GM23338 (cell line): ENCODE results near the gene CALY. TPM values are rescaled to one million over a fixed set of nuclear protein-coding genes. Genes with fewer than 3 reads are reported as not detected.

Experiments used
- ATAC-seq: fragments of 200-7000 bp; cut with Tn5 transposase; 3 replicates; pipeline ENCODE4 v1.9.1; 2020
- DNase-seq: peaks from one replicate; pipeline ENCODE4 v3.0.0-alpha.2; 2015; ENCODE audit warnings: low spot score
- H2AFZ ChIP-seq: fragments of 200-600 bp; sonication (generic); 2 replicates; pipeline ENCODE4 v1.8.0; 2016; ENCODE audit warnings: antibody characterized with exemption, mild to moderate bottlenecking, moderate library complexity
- H3F3A ChIP-seq: fragments of 200-600 bp; sonication (generic); replicated peaks from 2 replicates; pipeline ENCODE4 v1.8.0; 2017; ENCODE audit warnings: antibody characterized with exemption, mixed run types, low read depth
- H3K27ac ChIP-seq: fragments of 200-600 bp; sonication (generic); 2 replicates; pipeline ENCODE4 v1.6.1; 2016; ENCODE audit warnings: low read depth
- H3K27me3 ChIP-seq: fragments of 200-600 bp; sonication (generic); 2 replicates; pipeline ENCODE4 v1.8.0; 2016; ENCODE audit warnings: mild to moderate bottlenecking, mixed run types, moderate library complexity; ENCODE audit not compliant: insufficient read depth
- H3K36me3 ChIP-seq: fragments of 200-600 bp; sonication (generic); 2 replicates; pipeline ENCODE4 v1.8.0; 2016; ENCODE audit warnings: mild to moderate bottlenecking; ENCODE audit not compliant: insufficient read depth
- H3K4me1 ChIP-seq: fragments of 200-600 bp; sonication (generic); 2 replicates; pipeline ENCODE4 v1.8.0; 2016; ENCODE audit warnings: mild to moderate bottlenecking, moderate library complexity; ENCODE audit not compliant: insufficient read depth
- H3K4me2 ChIP-seq: fragments of 200-600 bp; sonication (generic); 2 replicates; pipeline ENCODE4 v1.7.1; 2017; ENCODE audit warnings: mixed run types
- H3K4me3 ChIP-seq: fragments of 200-600 bp; sonication (generic); 2 replicates; pipeline ENCODE4 v1.6.1; 2016; ENCODE audit warnings: mixed run types
- H3K79me2 ChIP-seq: fragments of 200-600 bp; sonication (generic); replicated peaks from 2 replicates; pipeline ENCODE4 v1.8.0; 2017; ENCODE audit warnings: mild to moderate bottlenecking; ENCODE audit not compliant: insufficient read depth
- H3K9me2 ChIP-seq: fragments of 200-600 bp; sonication (generic); 2 replicates; pipeline ENCODE4 v1.8.0; 2017; ENCODE audit not compliant: insufficient read depth
- H4K20me1 ChIP-seq: fragments of 200-600 bp; sonication (generic); replicated peaks from 2 replicates; pipeline ENCODE4 v1.8.0; 2017; ENCODE audit warnings: mild to moderate bottlenecking; ENCODE audit not compliant: insufficient read depth
- H3K27ac Mint-ChIP-seq: 2 replicates; pipeline ENCODE4 v1.8.0; 2020; ENCODE audit warnings: inconsistent platforms, mild to moderate bottlenecking, moderate library complexity, mixed read lengths
- H3K27me3 Mint-ChIP-seq: 3 replicates; pipeline ENCODE4 v1.8.0; 2022; ENCODE audit warnings: low read depth, mild to moderate bottlenecking, moderate library complexity, mixed read lengths, inconsistent platforms; ENCODE audit not compliant: insufficient read depth, poor library complexity
- H3K36me3 Mint-ChIP-seq: 3 replicates; pipeline ENCODE4 v1.8.0; 2021; ENCODE audit warnings: low read depth, mild to moderate bottlenecking, inconsistent platforms, moderate library complexity, mixed read lengths
- H3K4me1 Mint-ChIP-seq: 3 replicates; pipeline ENCODE4 v1.8.0; 2020; ENCODE audit warnings: mild to moderate bottlenecking, inconsistent platforms, mixed read lengths
- H3K4me3 Mint-ChIP-seq: 3 replicates; pipeline ENCODE4 v1.8.0; 2021; ENCODE audit warnings: moderate library complexity, mild to moderate bottlenecking, inconsistent platforms, mixed read lengths
- H3K9me3 Mint-ChIP-seq: 3 replicates; pipeline ENCODE4 v1.8.0; 2020; ENCODE audit warnings: moderate library complexity, mild to moderate bottlenecking, inconsistent platforms, mixed read lengths
- CREB1 ChIP-seq: fragments of 250-450 bp; sonication (Bioruptor Pico); IDR thresholded peaks from 2 replicates; pipeline ENCODE4 v1.5.0; 2020; ENCODE audit warnings: low read depth, mild to moderate bottlenecking, moderate library complexity
- CTCF ChIP-seq, 2 experiments: fragments of 200-600 bp in 1 of 2; sonication (generic) in 1 of 2; conservative IDR thresholded peaks; 2 replicates each; pipeline versions ENCODE4 v1.5.1 to v1.6.1; 2016 to 2017; ENCODE audit warnings: antibody characterized with exemption in 2 of 2, low read depth in 2 of 2, mild to moderate bottlenecking in 2 of 2, moderate library complexity in 1 of 2
- ETS1 ChIP-seq: IDR thresholded peaks from 2 replicates; pipeline ENCODE4 v1.6.1; 2016; ENCODE audit warnings: antibody characterized with exemption
- JUNB ChIP-seq: IDR thresholded peaks from one replicate; pipeline ENCODE4 v1.6.1; 2016; ENCODE audit warnings: antibody characterized with exemption; ENCODE audit not compliant: unreplicated experiment
- ZNF114 ChIP-seq: fragments of 250-450 bp; sonication (Bioruptor Pico); IDR thresholded peaks from 2 replicates; pipeline ENCODE4 v1.5.0; 2020; ENCODE audit warnings: mild to moderate bottlenecking, moderate library complexity
- ZNF331 ChIP-seq: fragments of 250-450 bp; sonication (Bioruptor Pico); IDR thresholded peaks from 2 replicates; pipeline ENCODE4 v1.5.0; 2020; ENCODE audit warnings: low read depth, mild to moderate bottlenecking, moderate library complexity
- ZNF462 ChIP-seq: fragments of 250-450 bp; sonication (Bioruptor Pico); IDR thresholded peaks from 2 replicates; pipeline ENCODE4 v1.5.0; 2020; ENCODE audit warnings: mild to moderate bottlenecking, moderate library complexity
- polyA plus RNA-seq: library from polyadenylated mRNA; unstranded; fragments of >200 nt; fragmentation: Nextera tagmentation; extraction: Ambion mirVana; gene quantifications from 2 replicates; pipeline ENCODE4 v1.2.1, GENCODE V29; 2016
- total RNA-seq: library from RNA; depleted of rRNA; stranded (reverse); fragments of >200 nt; shearing (Covaris generic); gene quantifications from 2 replicates; pipeline ENCODE4 v1.2.3, GENCODE V29; 2014

The CALY gene
- total and polyA plus RNA-seq, 2 experiments from 2014 or later: 1.0 to 8.0 TPM

GRCh38 chr10:133355991-133356390, 19.3 kb upstream of the CALY start (continued):
- TF ChIP-seq CTCF (conservative IDR thresholded peaks at IDR 0.05; ENCODE audit: low read depth in 2 of 2) (no peak), JUNB (no peak)

GRCh38 chr10:133355266-133355665, 18.6 kb upstream of the CALY start:
- no peak overlapping the region for H3K4me3 ChIP-seq
- 0 out of 2 replicates have a peak, but pooled peaks cover 3% of the 10 kb centered on the region for H3F3A ChIP-seq
- Mint-ChIP-seq H3K27ac (no peak overlapping the region), H3K4me3 (no peak overlapping the region), H3K4me1 (no peaks in the 10 kb centered on the region; the same call in 2 of the 3 replicates), H3K27me3 (peaks cover 18% of the 10 kb centered on the region), H3K36me3 (no peaks in the 10 kb centered on the region), H3K9me3 (no peaks in the 10 kb centered on the region)
- H3K4me1 ChIP-seq: no peaks in the 10 kb centered on the region
- ATAC-seq: no peak
- TF ChIP-seq ZNF114 (CRISPR knock-in tag): no peak
- H3K79me2 ChIP-seq: 0 out of 2 replicates have a peak, but pooled peaks cover 4% of the 10 kb centered on the region
- H3K9me2 ChIP-seq: no peaks in the 10 kb centered on the region
- H3K27me3 ChIP-seq: peaks cover 6% of the 10 kb centered on the region; the same call in 1 of the 2 replicates
- DNase-seq: no peak
- no peaks in the 10 kb centered on the region for H3K36me3 ChIP-seq
- no peak overlapping the region for H2AFZ ChIP-seq
- no peak overlapping the region for H3K4me2 ChIP-seq
- H3K27ac ChIP-seq: no peak overlapping the region
- no peaks in the 10 kb centered on the region; the same call in 1 of the 2 replicates for H4K20me1 ChIP-seq

- Histone ChIP-seq H3K4me1 (no peaks in the 10 kb centered on the region), H3K4me3 (no peak overlapping the region), H3F3A (0 out of 2 replicates have a peak, but pooled peaks cover 3% of the 10 kb centered on the region), H3K36me3 (no peaks in the 10 kb centered on the region), H4K20me1 (no peaks in the 10 kb centered on the region; the same call in 1 of the 2 replicates), H3K9me2 (no peaks in the 10 kb centered on the region), H3K79me2 (0 out of 2 replicates have a peak, but pooled peaks cover 4% of the 10 kb centered on the region), H2AFZ (no peak overlapping the region), H3K27me3 (peaks cover under 1% of the 10 kb centered on the region; the same call in 1 of the 2 replicates), H3K27ac (no peak overlapping the region), H3K4me2 (no peak overlapping the region)
- H3K27ac Mint-ChIP-seq: no peak overlapping the region
- TF ChIP-seq ZNF114 (CRISPR knock-in tag) (no peak), ZNF331 (CRISPR knock-in tag) (no peak), ZNF462 (no peak), JUNB (no peak), ETS1 (no peak), CREB1 (no peak), CTCF (conservative IDR thresholded peaks at IDR 0.05; ENCODE audit: low read depth in 2 of 2) (no peak)
- no peaks in the 10 kb centered on the region; the same call in 2 of the 3 replicates for H3K4me1 Mint-ChIP-seq
- H3K9me3 Mint-ChIP-seq: no peaks in the 10 kb centered on the region
- peaks cover 18% of the 10 kb centered on the region for H3K27me3 Mint-ChIP-seq
- H3K4me3 Mint-ChIP-seq: no peak overlapping the region
- no peak for DNase-seq
- ATAC-seq: no peak
- H3K36me3 Mint-ChIP-seq: no peaks in the 10 kb centered on the region
Observed at GRCh38 chr10:133354672-133355240, 18.1 kb upstream of the CALY start.
